Mammary epithelial cell (primary cell): ENCODE measurements around the gene SMC1B.

Source experiments
- CTCF ChIP-seq, 2 donors: IDR thresholded peaks in 1 of 2; conservative IDR thresholded peaks in 1 of 2; 2 replicates each; pipeline ENCODE4 v1.5.1; 2011 to 2012; ENCODE audit warnings: inconsistent platforms in 2 of 2, low read length in 2 of 2, mild to moderate bottlenecking in 2 of 2, control low read depth in 1 of 2, low read depth in 1 of 2; ENCODE audit not compliant: insufficient read depth in 1 of 2; ENCODE audit errors: extremely low read depth in 1 of 2
- EZH2 ChIP-seq: IDR thresholded peaks from 2 replicates; pipeline ENCODE4 v1.6.1; 2012; ENCODE audit warnings: low read length, inconsistent platforms, borderline replicate concordance

- no peak for TF ChIP-seq CTCF (conservative IDR thresholded peaks at IDR 0.05 in 1 of 2, IDR thresholded peaks at IDR 0.05 in 1 of 2; ENCODE audit: extremely low read depth in 1 of 2, insufficient read depth in 1 of 2, low read depth in 1 of 2, low read length in 2 of 2)
- TF ChIP-seq EZH2: no peak
Measured at GRCh38 chr22:45381348-45381747, 32.1 kb downstream of the SMC1B start.
